Neuronal stem cell (in vitro differentiated cells): Measurements from ENCODE around the gene KCTD16.

ENCODE experiments used
- DNase-seq: peaks from one replicate; pipeline ENCODE4 v3.0.0-alpha.2; 2013; ENCODE audit warnings: low spot score
- H2AFZ ChIP-seq: one replicate; pipeline ENCODE4 v1.6.1; 2013; ENCODE audit warnings: mild to moderate bottlenecking, low read length, inconsistent platforms
- H2AK5ac ChIP-seq: 2 replicates; pipeline ENCODE4 v1.6.1; 2013; ENCODE audit warnings: low read depth, mild to moderate bottlenecking, inconsistent platforms, low read length, moderate library complexity, mixed read lengths
- H2BK120ac ChIP-seq: 2 replicates; pipeline ENCODE4 v1.6.1; 2013; ENCODE audit warnings: low read depth, mild to moderate bottlenecking, inconsistent platforms, low read length, moderate library complexity, mixed read lengths
- H2BK12ac ChIP-seq: one replicate; pipeline ENCODE4 v1.6.1; 2013; ENCODE audit warnings: low read length, inconsistent platforms
- H2BK15ac ChIP-seq: 2 replicates; pipeline ENCODE4 v1.6.1; 2013; ENCODE audit warnings: mild to moderate bottlenecking, low read length, inconsistent platforms, mixed read lengths
- H2BK5ac ChIP-seq: one replicate; pipeline ENCODE4 v1.6.1; 2013; ENCODE audit warnings: inconsistent platforms, mild to moderate bottlenecking, low read length, moderate library complexity
- H3K14ac ChIP-seq: one replicate; pipeline ENCODE4 v1.6.1; 2013; ENCODE audit warnings: low read length, inconsistent platforms
- H3K18ac ChIP-seq: 2 replicates; pipeline ENCODE4 v1.6.1; 2013; ENCODE audit warnings: low read length, inconsistent platforms
- H3K23ac ChIP-seq: 2 replicates; pipeline ENCODE4 v1.6.1; 2013; ENCODE audit warnings: low read depth, mild to moderate bottlenecking, mixed read lengths, low read length, inconsistent platforms; ENCODE audit not compliant: poor library complexity
- H3K27ac ChIP-seq: replicated peaks from 3 replicates; pipeline ENCODE4 v1.5.1; 2013; ENCODE audit warnings: low read length, inconsistent platforms
- H3K27me3 ChIP-seq, 3 experiments: 2 replicates each; pipeline ENCODE4 v1.6.1; 2013; ENCODE audit warnings: low read length in 3 of 3, mild to moderate bottlenecking in 2 of 3, inconsistent platforms in 1 of 3, low read depth in 1 of 3, mixed read lengths in 1 of 3, moderate library complexity in 1 of 3; ENCODE audit not compliant: control insufficient read depth in 3 of 3, insufficient read depth in 3 of 3
- H3K36me3 ChIP-seq, 2 donors: replicated peaks in 1 of 2; 2 replicates each; pipeline ENCODE4 v1.6.1; 2013; ENCODE audit warnings: low read length in 2 of 2; ENCODE audit not compliant: control insufficient read depth in 2 of 2, insufficient read depth in 2 of 2
- H3K4ac ChIP-seq: 2 replicates; pipeline ENCODE4 v1.6.1; 2013; ENCODE audit warnings: inconsistent platforms, mild to moderate bottlenecking, low read length, moderate library complexity
- H3K4me1 ChIP-seq, 2 donors: 1 replicate in 1 of 2; 2 replicates in 1 of 2; pipeline ENCODE4 v1.6.1; 2013; ENCODE audit warnings: low read length in 2 of 2, low read depth in 1 of 2; ENCODE audit not compliant: control insufficient read depth in 2 of 2, insufficient read depth in 1 of 2
- H3K4me2 ChIP-seq: one replicate; pipeline ENCODE4 v1.6.1; 2013; ENCODE audit warnings: mild to moderate bottlenecking, low read length, inconsistent platforms; ENCODE audit not compliant: insufficient read depth, poor library complexity, severe bottlenecking
- H3K4me3 ChIP-seq, 2 donors: 2 replicates each; pipeline ENCODE4 v1.5.1; 2013; ENCODE audit warnings: low read length in 2 of 2, mild to moderate bottlenecking in 2 of 2, inconsistent platforms in 1 of 2, moderate library complexity in 1 of 2
- H3K79me1 ChIP-seq: one replicate; pipeline ENCODE4 v1.6.1; 2013; ENCODE audit warnings: low read depth, mild to moderate bottlenecking, inconsistent platforms, low read length, moderate library complexity
- H3K9ac ChIP-seq: one replicate; pipeline ENCODE4 v1.6.1; 2013; ENCODE audit warnings: mild to moderate bottlenecking, low read depth, low read length, inconsistent platforms; ENCODE audit not compliant: poor library complexity
- H3K9me3 ChIP-seq, 2 donors: replicated peaks in 1 of 2; 2 replicates each; pipeline versions ENCODE3 to v1.6.1; 2013; ENCODE audit warnings: low read length in 2 of 2, mild to moderate bottlenecking in 2 of 2, inconsistent platforms in 1 of 2, low read depth in 1 of 2, mixed read lengths in 1 of 2, moderate library complexity in 1 of 2; ENCODE audit not compliant: control insufficient read depth in 2 of 2, insufficient read depth in 1 of 2
- H4K8ac ChIP-seq: one replicate; pipeline ENCODE4 v1.6.1; 2013; ENCODE audit warnings: low read depth, mild to moderate bottlenecking, inconsistent platforms, low read length, moderate library complexity
- H4K91ac ChIP-seq: one replicate; pipeline ENCODE4 v1.6.1; 2013; ENCODE audit warnings: low read length, low read depth, mild to moderate bottlenecking, inconsistent platforms; ENCODE audit not compliant: poor library complexity
- WGBS, 2 donors: extraction: QIAGEN DNeasy Blood & Tissue Kit; methylation state at CpG; one replicate each; pipeline ENCODE4 v1.1.7; 2013; ENCODE audit warnings: missing lambda C conversion rate in 2 of 2, mixed read lengths in 1 of 2; ENCODE audit not compliant: insufficient read length in 2 of 2, insufficient replicate concordance in 1 of 2; ENCODE audit errors: extremely low coverage in 2 of 2; 5-methylcytosine and 5-hydroxymethylcytosine counted together

The KCTD16 gene

GRCh38 chr5:144356489-144356888, 185.8 kb downstream of the KCTD16 start:
- H3K14ac ChIP-seq, result no peak overlapping the region
- no peak overlapping the region for H3K4ac ChIP-seq
- no peak overlapping the region for H2BK12ac ChIP-seq
- H2BK120ac ChIP-seq, result no peak overlapping the region
- no peak overlapping the region for H3K4me2 ChIP-seq
- H3K4me1 ChIP-seq, result no peaks in the 10 kb centered on the region
- H2AK5ac ChIP-seq, result no peak overlapping the region
- H3K4me3 ChIP-seq, result no peak overlapping the region
- no peak overlapping the region for H3K23ac ChIP-seq
- no peaks in the 10 kb centered on the region for H3K36me3 ChIP-seq
- DNase-seq, result no peak
- no peaks in the 10 kb centered on the region for H3K79me1 ChIP-seq
- no peak overlapping the region for H4K91ac ChIP-seq
- no CpG with 5 or more reads among the region's 1 CpG for WGBS, 2 donors
- H2BK15ac ChIP-seq, result no peak overlapping the region
- H3K9ac ChIP-seq, result no peak overlapping the region
- H3K18ac ChIP-seq, result no peak overlapping the region
- H3K9me3 ChIP-seq, result no peaks in the 10 kb centered on the region
- H3K27ac ChIP-seq, result no peak overlapping the region
- no peak overlapping the region for H2BK5ac ChIP-seq
- peaks cover 0 to 3% (median 0%) of the 10 kb centered on the region in 3 experiments for H3K27me3 ChIP-seq
- H4K8ac ChIP-seq, result no peak overlapping the region
- H2AFZ ChIP-seq, result no peak overlapping the region

DNA sequence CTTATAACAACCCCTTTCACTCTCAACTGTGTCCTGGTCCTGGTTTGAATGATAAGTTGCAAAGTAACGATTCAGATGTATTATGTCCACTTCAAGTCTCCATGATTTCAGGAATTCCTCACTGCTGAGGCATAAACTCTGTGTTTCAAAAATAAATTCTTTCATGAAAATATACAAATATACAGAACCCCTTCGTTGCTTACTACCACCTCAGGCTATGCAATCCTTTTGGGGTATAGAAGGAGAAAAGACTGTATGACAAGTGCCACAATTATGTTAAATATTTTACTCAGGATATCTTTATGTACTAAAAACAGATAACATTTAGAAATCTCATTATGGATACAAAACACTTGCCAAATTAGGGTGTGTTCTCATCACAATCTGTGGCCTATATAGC, 190.7 kb downstream of the KCTD16 start:
- H3K4me3 ChIP-seq, result no peak overlapping the region
- no peaks in the 10 kb centered on the region for H3K9me3 ChIP-seq
- no peak overlapping the region for H2BK120ac ChIP-seq
- H3K9ac ChIP-seq, result no peak overlapping the region
- no peak for DNase-seq
- no peaks in the 10 kb centered on the region for H3K36me3 ChIP-seq
- no peak overlapping the region for H3K14ac ChIP-seq
- no peak overlapping the region for H3K4ac ChIP-seq
- no peak overlapping the region for H2BK5ac ChIP-seq
- no peak overlapping the region for H2BK12ac ChIP-seq
- no peak overlapping the region for H2AK5ac ChIP-seq
- no peak overlapping the region for H3K27ac ChIP-seq
- no peaks in the 10 kb centered on the region for H3K4me1 ChIP-seq
- no peak overlapping the region for H2BK15ac ChIP-seq
- H3K23ac ChIP-seq, result no peak overlapping the region
- no peak overlapping the region for H4K91ac ChIP-seq
- H3K79me1 ChIP-seq, result no peaks in the 10 kb centered on the region
- no peak overlapping the region for H3K4me2 ChIP-seq
- H3K27me3 ChIP-seq, result peaks cover 0 to 3% (median 0%) of the 10 kb centered on the region in 3 experiments
- H2AFZ ChIP-seq, result no peak overlapping the region
- H3K18ac ChIP-seq, result no peak overlapping the region
- WGBS, 2 donors, result no CpG with 5 or more reads among the region's 2 CpGs
- H4K8ac ChIP-seq, result no peak overlapping the region

GRCh38 chr5:144365885-144366284, 195.2 kb downstream of the KCTD16 start:
- Histone ChIP-seq H3K27ac (no peak overlapping the region), H2BK5ac (no peak overlapping the region), H3K4me2 (no peak overlapping the region), H3K79me1 (no peaks in the 10 kb centered on the region), H2AK5ac (no peak overlapping the region), H3K4me1 (peaks cover 0 to 1% of the 10 kb centered on the region in 2 donors), H4K8ac (no peak overlapping the region), H3K27me3 (no peaks in the 10 kb centered on the region), H3K14ac (no peak overlapping the region), H2BK12ac (no peak overlapping the region), H3K9ac (no peak overlapping the region), H4K91ac (no peak overlapping the region), H3K9me3 (no peaks in the 10 kb centered on the region), H2BK15ac (no peak overlapping the region), H3K4ac (no peak overlapping the region), H3K36me3 (no peaks in the 10 kb centered on the region), H3K18ac (no peak overlapping the region), H2AFZ (no peak overlapping the region), H2BK120ac (no peak overlapping the region), H3K4me3 (no peak overlapping the region), H3K23ac (no peak overlapping the region)
- no peak for DNase-seq

DNA sequence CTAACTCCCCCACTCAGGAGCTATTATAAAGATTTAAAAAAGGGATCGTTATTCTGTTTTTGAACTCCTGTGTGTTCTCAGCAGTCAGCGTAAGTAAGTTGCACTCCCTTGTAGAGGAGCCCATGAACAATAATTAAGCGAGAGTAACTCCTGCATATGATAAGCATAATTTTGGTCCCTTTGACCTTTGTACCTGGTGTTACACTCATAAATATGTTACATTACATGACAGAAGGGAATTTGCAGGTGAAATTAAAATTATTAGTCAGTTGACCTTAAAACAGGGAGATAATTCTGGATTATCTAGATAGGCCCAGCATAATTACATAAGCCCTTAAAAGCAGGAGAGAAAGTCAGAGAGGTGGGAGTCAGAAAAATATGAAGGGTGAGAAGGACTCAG, 197.3 kb downstream of the KCTD16 start:
- no peak overlapping the region for H4K8ac ChIP-seq
- H3K4ac ChIP-seq, result no peak overlapping the region
- H4K91ac ChIP-seq, result no peak overlapping the region
- H2BK15ac ChIP-seq, result no peak overlapping the region
- no CpG with 5 or more reads among the region's 3 CpGs for WGBS, 2 donors
- no peak overlapping the region for H3K27ac ChIP-seq
- no peak overlapping the region for H3K18ac ChIP-seq
- no peak overlapping the region for H2BK120ac ChIP-seq
- H2AK5ac ChIP-seq, result no peak overlapping the region
- H2BK5ac ChIP-seq, result no peak overlapping the region
- H3K4me1 ChIP-seq, result peaks cover 0 to 1% of the 10 kb centered on the region in 2 donors
- H3K36me3 ChIP-seq, result no peaks in the 10 kb centered on the region
- no peak overlapping the region for H2BK12ac ChIP-seq
- no peak for DNase-seq
- H3K23ac ChIP-seq, result no peak overlapping the region
- no peak overlapping the region for H3K4me2 ChIP-seq
- no peaks in the 10 kb centered on the region for H3K9me3 ChIP-seq
- H3K27me3 ChIP-seq, result peaks cover 0 to 5% (median 0%) of the 10 kb centered on the region in 3 experiments
- no peaks in the 10 kb centered on the region for H3K79me1 ChIP-seq
- H3K4me3 ChIP-seq, result no peak overlapping the region
- no peak overlapping the region for H2AFZ ChIP-seq
- no peak overlapping the region for H3K14ac ChIP-seq
- no peak overlapping the region for H3K9ac ChIP-seq
